Activated CD8-positive, alpha-beta memory T cell treated with anti-CD3 and anti-CD28 coated beads, Interleukin-2, amount 50 U/mL, for 24 hours (primary cell): Measurements from ENCODE around the gene CIC.

Experiments used
- DNase-seq: peaks from one replicate; pipeline ENCODE4 v3.0.0-alpha.2; 2020; ENCODE audit errors: extremely low read depth

Gene CIC

DNA sequence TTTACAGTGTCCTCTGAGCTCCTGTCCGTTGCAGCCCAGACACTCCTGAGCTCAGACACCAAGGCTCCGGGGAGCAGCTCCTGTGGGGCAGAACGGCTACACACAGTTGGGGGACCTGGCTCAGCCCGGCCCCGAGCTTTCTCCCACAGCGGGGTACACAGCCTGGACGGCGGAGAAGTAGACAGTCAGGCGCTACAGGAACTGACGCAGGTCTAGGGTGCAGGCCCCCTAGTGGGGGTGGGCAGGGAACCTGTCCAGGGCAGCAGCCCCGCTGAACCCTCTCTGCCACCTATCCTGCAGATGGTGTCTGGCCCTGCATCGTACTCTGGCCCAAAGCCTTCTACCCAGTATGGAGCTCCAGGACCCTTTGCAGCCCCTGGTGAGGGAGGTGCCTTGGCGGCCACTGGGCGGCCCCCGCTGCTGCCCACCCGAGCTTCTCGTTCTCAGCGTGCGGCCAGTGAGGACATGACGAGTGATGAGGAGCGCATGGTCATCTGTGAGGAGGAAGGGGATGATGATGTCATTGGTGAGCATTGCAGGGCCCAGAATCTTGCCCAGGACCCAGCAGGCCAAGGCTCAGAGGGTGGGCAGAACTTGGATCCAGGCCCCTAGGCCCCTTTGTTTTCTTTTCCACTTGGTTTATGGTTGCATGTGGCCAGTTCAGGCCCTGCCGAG is 20.0 kb downstream of the CIC start:
- DNase-seq = no peak

DNA sequence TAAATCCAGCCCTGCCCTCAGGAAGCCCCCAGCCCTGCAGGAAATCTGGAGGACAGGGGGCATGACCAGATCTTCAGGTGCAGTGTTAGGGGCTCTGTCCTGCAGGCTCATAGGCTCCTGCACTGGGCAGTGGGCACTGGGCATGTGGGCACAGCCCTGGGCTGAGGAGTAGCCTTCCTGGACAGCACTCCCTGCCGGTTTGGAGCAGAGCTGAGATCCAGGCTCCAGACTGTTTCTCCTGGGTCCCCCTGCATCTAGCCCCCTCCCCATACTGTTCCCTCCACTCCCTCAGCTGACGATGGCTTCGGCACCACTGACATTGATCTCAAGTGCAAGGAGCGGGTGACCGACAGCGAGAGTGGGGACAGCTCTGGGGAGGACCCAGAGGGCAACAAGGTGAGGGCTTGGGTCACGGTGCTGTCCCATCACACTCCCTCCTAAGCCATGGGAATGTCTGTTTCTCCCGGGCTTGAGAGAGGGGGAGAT is 20.5 kb downstream of the CIC start:
- no peak for DNase-seq

DNA sequence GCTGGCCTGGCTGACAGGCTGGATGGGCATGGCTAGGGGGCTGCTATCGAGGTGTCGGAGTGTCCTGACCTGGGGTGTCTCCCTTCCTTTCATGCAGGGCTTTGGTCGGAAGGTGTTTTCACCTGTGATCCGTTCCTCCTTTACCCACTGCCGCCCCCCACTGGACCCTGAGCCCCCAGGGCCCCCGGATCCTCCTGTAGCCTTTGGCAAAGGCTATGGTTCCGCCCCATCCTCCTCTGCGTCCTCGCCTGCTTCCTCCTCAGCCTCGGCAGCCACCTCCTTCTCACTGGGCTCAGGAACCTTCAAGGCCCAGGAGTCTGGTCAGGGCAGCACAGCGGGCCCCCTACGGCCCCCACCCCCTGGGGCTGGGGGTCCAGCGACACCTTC is 21.1 kb downstream of the CIC start:
- no peak for DNase-seq

DNA sequence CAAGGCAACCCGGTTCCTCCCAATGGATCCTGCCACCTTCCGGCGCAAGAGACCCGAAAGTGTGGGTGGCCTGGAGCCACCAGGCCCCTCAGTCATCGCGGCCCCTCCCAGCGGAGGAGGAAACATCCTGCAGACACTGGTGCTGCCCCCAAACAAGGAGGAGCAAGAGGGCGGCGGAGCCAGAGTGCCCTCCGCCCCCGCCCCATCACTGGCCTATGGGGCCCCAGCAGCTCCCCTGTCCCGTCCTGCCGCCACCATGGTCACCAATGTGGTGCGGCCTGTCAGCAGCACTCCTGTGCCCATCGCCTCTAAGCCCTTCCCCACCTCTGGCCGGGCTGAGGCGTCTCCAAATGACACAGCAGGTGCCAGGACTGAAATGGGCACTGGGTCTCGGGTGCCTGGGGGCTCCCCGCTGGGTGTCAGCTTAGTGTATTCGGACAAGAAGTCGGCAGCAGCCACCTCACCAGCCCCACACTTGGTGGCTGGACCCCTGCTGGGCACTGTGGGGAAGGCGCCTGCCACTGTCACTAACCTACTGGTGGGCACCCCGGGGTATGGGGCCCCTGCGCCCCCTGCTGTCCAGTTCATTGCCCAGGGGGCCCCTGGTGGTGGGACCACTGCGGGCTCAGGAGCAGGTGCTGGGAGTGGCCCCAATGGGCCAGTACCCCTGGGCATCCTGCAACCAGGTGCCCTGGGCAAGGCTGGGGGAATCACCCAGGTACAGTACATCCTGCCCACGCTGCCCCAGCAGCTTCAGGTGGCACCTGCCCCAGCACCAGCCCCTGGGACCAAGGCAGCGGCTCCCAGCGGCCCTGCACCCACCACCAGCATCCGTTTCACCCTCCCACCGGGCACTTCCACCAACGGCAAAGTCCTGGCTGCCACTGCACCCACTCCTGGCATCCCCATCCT is 21.7 kb downstream of the CIC start:
- DNase-seq = no peak

DNA sequence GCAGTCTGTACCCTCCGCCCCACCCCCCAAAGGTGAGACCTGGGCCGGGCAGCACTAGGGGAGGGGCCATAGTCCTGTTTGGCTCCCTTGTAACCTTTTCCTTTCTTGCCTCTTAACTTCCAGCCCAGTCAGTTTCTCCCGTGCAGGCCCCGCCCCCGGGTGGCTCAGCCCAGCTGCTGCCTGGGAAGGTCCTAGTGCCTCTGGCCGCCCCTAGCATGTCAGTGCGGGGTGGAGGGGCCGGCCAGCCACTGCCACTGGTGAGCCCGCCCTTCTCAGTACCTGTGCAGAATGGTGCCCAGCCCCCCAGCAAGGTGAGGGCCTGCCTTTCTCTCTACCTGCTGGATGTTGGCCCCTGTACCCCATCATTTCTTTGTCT is 22.4 kb downstream of the CIC start:
- no peak for DNase-seq

DNA sequence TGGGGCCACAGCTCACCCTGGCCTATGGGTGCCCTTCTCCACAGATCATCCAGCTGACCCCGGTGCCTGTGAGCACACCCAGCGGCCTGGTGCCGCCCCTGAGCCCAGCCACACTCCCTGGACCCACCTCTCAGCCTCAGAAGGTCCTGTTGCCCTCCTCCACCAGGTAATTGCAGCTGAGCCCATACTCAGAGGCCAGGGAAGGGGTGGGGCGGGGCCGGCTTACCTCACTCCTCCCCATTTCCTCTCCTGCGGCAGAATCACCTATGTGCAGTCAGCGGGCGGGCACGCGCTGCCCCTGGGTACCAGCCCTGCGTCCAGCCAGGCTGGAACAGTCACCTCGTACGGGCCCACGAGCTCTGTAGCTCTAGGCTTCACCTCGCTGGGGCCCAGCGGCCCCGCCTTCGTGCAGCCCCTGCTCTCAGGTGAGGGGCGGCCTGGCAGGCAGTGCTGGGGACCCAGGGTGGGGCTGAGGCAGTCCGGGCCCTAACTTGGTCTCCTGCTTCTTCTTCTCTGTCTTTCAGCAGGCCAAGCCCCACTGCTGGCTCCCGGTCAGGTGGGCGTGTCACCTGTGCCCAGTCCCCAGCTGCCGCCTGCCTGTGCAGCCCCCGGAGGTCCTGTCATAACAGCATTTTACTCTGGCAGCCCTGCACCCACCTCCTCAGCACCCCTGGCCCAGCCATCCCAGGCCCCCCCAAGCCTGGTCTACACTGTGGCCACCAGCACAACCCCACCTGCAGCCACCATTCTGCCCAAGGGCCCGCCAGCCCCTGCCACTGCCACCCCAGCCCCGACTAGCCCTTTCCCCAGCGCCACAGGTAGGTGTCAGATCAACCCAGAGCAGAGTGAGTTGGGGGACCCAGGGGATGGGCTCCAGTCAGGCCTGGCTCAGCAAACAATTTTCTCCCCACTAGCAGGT is 23.2 kb downstream of the CIC start:
- no peak for DNase-seq

DNA sequence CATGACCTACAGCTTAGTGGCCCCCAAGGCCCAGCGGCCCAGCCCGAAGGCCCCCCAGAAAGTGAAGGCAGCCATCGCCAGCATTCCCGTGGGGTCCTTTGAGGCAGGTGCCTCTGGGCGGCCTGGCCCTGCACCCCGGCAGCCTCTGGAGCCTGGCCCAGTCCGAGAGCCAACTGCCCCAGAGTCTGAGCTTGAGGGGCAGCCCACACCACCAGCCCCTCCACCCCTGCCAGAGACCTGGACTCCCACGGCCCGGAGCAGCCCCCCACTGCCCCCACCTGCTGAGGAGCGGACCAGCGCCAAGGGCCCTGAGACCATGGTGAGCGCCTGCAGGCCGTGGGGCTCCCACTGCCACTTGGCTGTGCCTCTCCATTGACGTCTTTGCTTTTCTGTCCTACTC is 23.9 kb downstream of the CIC start:
- DNase-seq = no peak

DNA sequence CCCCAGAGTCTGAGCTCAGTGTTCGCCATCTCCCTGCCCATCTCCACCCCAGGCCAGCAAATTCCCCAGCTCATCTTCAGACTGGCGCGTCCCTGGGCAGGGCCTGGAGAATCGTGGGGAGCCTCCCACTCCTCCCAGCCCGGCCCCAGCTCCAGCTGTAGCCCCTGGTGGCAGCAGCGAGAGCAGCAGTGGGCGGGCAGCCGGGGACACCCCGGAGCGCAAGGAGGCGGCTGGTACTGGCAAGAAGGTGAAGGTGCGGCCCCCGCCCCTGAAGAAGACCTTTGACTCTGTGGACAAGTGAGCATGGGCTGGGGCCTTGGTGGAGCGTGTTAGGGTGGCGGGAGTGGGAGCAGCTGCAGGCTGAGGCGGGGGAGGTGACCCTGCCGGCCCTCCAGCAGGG is 24.5 kb downstream of the CIC start:
- DNase-seq = no peak

DNA sequence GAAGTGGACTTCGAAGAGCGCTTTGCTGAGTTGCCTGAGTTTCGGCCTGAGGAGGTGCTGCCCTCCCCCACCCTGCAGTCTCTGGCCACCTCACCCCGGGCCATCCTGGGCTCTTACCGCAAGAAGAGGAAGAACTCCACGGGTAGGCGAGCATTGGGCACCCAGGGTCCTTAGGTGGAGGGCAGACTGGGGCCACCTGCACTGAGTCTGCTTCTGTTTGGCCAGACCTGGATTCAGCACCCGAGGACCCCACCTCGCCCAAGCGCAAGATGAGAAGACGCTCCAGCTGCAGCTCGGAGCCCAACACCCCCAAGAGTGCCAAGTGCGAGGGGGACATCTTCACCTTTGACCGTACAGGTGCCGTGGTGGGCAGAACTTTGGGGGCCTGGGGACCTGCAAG is 24.9 kb downstream of the CIC start:
- no peak for DNase-seq

DNA sequence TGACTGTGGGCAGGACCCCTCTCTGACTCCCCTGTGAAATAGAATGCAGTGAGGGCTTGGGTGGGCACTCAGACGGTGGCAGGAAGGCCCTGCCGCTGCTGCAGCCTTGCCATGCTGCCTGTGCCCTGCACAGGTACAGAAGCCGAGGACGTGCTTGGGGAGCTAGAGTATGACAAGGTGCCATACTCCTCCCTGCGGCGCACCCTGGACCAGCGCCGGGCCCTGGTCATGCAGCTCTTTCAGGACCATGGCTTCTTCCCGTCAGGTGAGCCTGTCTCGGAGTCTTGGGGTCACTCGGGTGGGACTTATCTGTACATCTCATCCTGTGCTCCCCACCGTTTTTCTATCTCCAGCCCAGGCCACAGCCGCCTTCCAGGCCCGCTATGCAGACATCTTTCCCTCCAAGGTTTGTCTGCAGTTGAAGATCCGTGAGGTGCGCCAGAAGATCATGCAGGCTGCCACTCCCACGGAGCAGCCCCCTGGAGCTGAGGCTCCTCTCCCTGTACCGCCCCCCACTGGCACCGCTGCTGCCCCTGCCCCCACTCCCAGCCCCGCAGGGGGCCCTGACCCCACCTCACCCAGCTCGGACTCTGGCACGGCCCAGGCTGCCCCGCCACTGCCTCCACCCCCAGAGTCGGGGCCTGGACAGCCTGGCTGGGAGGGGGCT is 25.6 kb downstream of the CIC start:
- DNase-seq = no peak

DNA sequence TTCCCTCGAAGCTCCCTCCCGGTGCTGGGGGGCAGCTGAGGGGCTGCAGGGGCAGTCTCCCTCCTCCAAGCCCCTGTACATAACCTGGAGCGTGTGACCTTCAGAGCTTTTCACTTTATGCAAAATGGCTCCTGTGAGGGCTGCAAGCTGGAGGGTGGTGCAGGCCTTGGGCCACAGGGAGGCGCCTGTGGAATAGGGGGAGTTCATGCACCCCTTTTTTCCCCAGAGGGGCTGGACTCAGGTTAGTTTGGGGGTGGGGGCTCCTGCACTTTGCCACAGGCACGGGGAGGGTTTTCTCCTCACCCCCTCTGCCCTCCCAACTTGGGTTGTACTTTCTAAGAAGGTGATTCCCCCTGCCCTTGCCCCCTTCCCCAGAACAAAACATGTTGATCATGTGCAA is 26.3 kb downstream of the CIC start:
- no peak for DNase-seq

DNA sequence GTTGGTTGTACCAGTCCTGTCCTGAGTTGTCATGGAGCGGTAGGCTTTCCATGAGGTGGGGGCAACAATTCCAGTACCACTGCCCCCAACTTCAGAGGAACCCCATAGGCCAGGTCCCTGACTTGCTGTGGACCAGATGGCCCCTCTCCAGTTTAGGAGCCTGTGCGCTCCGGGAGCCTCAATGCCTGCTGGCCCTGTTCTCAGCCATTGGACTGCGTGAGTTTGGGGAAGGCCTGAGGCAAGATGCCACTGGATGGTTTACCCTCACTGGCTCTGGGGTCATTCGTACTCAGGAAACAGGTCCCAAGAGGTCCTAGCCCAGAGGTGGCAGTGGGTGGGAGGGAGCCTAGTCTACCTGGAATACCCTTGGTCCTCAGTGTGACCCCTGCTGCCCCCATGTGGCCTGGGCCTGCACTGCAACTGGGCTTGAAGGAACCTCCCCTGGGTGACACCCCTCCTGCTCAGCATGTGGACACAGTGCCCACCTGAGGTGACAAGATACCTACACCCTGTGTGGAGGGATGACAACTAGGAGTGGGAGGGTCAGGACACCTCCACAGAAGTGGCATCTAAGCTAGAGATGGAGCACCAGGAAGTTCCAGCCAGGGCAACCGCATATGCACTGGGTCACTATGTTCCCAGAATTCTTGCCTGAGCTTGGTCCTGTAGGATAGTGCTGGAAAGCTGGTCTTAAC is 26.9 kb downstream of the CIC start:
- peak; percentile 79 for DNase-seq

DNA sequence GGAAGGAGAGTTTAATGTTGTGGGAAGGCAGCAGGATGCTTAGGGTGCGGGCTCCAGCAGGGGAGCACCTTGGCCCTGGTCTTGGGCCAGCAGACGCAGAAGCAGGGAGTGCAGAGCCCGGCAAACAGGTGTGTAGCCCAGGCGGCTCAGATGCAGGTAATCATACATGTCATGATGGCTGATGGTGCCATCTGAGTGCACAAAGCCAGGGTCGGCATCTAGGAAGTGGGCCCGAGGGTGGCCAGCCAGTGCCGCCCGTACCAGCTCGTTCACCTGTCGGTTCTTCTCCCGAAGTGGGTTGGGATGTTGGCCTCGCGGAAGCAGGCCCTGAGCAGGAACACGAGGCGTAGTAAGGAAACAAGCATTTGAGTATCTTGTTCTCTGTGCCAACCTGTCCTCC is 28.0 kb downstream of the CIC start:
- DNase-seq = no peak

DNA sequence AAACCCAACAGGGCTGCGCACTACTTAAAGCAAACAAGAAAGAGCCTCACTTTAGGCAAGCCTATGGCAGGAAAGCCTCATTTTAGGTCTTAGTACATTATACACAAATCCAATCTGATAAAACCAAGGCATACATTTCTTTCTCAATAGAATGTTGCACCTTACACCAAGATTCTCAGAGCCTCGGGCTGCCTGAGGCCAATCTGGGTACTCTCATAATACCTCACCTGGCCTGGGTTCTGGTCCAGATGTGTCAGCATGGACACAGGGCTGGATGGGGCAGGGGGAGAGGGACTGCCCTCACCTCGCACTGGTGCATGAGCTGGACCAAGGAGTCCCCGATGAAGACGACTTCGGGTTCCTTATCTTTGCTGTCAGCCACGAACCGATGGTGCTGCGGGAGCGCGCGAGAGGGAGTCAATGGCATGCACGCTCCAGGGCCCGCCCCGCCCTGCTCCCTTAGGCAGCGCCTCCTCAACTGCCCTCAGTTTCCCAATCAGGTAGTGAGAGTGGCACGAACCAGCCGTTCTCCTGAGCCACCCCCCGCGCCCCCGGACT is 32.7 kb downstream of the CIC start, which contains the start of gene PRR19:
Gene PRR19 (plus strand): TSS at position 487 of the 558 bp plus-strand sequence. CDS start 7,453 bp downstream, outside the sequence.
- DNase-seq = no peak

DNA sequence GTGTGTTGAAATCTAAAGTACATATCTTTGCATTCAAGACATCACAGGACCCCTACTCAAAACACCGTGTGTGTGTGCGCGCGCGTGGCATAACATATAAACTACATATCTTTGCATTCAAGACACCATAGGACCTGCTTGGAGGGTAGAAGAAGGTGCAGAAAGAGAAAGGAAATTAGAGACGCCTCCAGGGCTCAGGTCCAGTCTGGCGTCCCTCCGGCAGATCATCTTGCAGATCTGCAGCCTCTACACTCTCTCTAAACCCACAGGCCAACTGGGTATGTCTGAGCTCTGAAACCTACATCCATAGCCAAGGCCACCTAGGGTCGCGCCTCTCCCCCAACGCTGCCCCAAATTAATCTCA is 34.0 kb downstream of the CIC start:
- no peak for DNase-seq

DNA sequence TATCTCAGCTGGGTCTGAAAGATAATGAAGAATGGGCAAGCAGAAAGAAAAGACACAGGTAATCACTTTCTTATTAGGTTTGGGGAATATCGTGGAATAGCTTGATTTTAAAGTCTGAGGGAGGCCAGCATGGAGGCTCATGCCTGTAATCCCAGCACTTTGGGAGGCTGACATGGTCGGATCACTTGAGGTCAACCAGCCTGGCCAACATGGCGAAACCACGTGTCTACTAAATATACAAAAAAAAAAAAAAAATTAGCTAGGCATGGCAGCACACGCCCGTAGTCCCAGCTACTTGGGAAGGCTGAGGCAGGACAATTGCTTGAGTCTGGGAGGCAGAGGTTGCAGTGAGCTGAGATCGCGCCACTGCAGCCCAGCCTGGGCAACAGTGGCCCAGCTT is 34.8 kb downstream of the CIC start:
- DNase-seq = no peak

DNA sequence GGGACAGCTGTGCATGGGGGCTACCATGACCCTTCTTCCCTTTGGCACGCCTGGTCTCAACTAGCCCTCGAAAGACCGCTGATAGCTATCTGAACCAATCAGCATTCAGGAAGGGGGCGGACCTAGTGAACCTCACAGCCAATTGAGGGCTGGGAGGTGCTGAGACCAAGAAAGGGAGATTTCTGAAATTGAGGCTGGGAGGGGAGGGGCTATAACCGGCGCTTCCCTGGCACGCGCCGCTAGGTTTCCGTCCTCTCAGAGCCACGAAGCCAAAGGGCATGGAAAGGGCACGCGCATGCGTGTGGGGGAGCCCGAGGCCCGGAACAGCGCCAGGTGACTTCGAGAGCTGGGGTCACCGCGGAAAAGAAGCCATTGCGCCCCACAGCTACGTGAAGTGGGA is 37.6 kb downstream of the CIC start:
- DNase-seq = no peak

DNA sequence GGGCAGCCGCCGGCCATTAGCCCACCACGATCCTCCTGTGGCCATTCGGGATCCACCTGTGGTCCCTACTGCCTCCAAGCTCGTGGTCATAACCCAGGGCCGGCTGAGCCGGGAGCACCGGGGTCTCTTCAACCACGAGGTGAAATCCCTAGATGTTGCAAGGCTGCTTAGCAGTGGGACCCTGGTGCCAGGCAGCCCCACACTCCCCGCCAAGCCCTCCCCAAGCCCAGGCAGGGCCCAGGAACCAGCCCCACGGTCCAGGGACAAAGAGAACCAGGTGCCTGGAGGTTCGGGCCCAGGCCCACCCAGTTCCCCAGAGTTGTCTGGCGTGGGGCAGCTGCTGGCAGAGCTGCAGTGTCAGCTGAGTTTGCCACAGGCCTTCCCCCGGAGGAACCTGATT is 40.6 kb downstream of the CIC start:
- DNase-seq = no peak

DNA sequence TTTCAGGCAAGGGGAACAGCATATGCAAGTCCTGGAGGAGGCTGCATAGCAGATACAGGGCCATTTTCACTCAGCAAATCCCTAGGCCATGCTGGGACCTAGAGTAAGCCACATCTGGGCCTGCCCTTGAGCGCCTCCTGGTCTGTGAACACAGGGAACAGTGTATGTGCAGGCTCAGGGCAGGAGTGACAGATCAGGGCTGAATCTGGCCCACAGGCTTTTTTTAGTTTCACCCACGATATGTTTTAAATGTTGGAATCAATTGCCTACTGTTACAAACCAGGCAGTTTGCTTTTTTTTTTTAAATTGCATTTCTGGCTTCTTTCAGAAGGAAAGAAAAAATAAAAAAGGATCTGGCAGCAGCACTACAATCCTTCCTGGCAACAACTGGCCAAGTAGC is 42.6 kb downstream of the CIC start:
- no peak for DNase-seq

DNA sequence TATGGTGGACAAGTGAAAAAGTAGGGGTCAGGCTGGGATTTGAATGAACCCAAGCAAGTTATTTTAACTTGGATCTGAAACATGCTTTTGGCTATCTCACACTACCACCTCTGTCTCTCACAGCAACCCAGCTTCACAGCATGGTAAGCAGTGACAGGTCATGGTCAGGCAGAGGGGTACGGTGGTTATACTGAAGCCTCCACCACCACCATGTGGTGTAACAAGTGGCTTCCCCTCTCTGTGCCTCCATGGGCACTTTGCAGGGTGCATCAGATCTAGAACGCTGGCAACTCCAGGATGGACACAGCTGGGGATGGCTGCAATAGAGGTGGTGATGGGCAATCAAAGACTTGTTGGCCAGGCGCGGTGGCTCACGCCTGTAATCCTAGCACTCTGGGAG is 43.3 kb downstream of the CIC start:
- DNase-seq = no peak
